PFSK-1 (cell line): ENCODE results near the gene ADAM12.

Experiments used
- POLR2AphosphoS5 ChIP-seq: IDR thresholded peaks from 2 replicates; pipeline ENCODE4 v1.6.1; 2012; ENCODE audit warnings: low read depth, mild to moderate bottlenecking, control low read depth, low read length, moderate library complexity
- REST ChIP-seq, 2 experiments: IDR thresholded peaks; 2 replicates each; pipeline versions ENCODE4 v1.6.1 to v1.8.0; 2011 to 2012; ENCODE audit warnings: low read depth in 2 of 2, low read length in 2 of 2, control low read depth in 1 of 2, inconsistent platforms in 1 of 2, mild to moderate bottlenecking in 1 of 2, moderate library complexity in 1 of 2; ENCODE audit not compliant: insufficient read depth in 1 of 2
- SIN3A ChIP-seq: IDR thresholded peaks from 2 replicates; pipeline ENCODE4 v1.6.1; 2012; ENCODE audit warnings: mild to moderate bottlenecking, low read length, moderate library complexity, borderline replicate concordance; ENCODE audit not compliant: insufficient read depth
- TAF1 ChIP-seq: IDR thresholded peaks from 2 replicates; pipeline ENCODE4 v1.6.1; 2012; ENCODE audit warnings: low read length, control low read depth, borderline replicate concordance; ENCODE audit not compliant: insufficient read depth

- TF ChIP-seq REST (IDR thresholded peaks at IDR 0.05; ENCODE audit: insufficient read depth in 1 of 2, low read depth in 2 of 2, low read length in 2 of 2) (no peak), TAF1 (no peak), SIN3A (no peak), POLR2AphosphoS5 (no peak)
These were observed 293.7 kb downstream of the ADAM12 start for GRCh38 chr10:126094537-126094936.
